HG02885 (cell line): ENCODE data around the gene MYO10.

Source experiments
- ATAC-seq: cut with Tn5 transposase; IDR thresholded peaks from one replicate; pipeline ENCODE4 v1.9.1; 2021; ENCODE audit warnings: mild to moderate bottlenecking; ENCODE audit not compliant: unreplicated experiment, poor library complexity

Gene MYO10

DNA sequence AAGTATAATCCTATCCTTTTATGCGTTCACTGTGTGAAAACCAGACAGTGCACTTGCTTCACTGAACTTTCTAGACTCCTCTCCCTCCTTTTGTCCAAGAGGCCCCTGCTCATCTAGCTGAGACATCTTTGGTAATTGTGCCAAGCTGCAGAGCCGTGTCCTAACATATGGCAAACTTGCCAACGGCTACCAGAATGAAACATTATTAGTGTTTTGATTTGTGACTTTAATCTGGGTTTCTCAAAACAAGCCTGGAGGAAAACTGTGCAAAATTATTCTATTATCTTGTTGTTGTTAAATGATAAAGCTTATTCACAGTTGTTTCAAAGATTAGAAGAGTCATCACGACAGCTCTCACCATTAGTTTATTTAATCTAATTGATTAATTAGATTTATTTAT lies 240.3 kb downstream of the MYO10 start:
- ATAC-seq: no peak

GRCh38 chr5:16693879-16694278 lies 242.2 kb downstream of the MYO10 start:
- no peak for ATAC-seq

GRCh38 chr5:16691731-16692130 lies 244.4 kb downstream of the MYO10 start:
- ATAC-seq: no peak

GRCh38 chr5:16690243-16690852 lies 245.7 kb downstream of the MYO10 start:
- ATAC-seq: peak; percentile 92

DNA sequence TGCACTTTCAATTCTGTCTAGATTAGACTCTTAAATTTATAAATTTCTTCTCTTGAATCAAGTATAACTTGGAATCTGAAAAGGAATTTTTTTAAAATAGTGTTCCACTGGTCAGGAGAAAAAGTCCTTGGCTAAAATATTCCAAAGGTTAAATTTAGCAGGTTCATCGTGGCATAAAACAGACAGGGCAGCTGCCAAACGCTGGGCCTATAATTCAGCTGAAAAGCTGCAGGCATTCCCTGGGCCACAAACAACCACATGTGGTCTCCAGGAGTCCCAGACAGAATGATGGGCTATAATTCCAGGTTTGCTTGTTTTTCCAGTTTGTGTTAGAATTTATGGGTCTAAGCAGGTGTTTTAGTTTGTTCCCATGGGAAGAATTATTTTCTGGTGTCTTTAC lies 248.2 kb downstream of the MYO10 start:
- ATAC-seq: no peak

- no peak for ATAC-seq
These were observed 251.0 kb downstream of the MYO10 start for GRCh38 chr5:16685069-16685468.

GRCh38 chr5:16681876-16682275 lies 254.2 kb downstream of the MYO10 start:
- no peak for ATAC-seq

DNA sequence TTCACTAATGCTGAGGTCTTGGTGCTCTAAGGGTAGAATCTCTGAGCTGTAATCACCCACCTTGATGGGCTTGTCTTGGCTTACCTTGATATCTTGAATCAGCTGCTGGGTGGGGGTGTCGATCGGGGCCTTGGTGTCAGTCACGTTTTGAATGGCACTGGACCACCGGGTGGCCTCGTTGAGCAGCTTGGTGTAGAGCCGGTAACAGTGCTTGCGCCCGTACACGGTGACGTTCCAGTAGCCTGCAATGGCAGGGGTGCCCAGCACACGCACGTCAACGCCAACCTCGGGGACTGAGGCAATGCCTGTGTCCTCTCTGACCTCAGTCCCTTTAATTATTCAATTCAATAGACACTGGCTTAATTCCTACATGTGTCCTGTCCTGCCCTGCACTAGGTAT lies 256.2 kb downstream of the MYO10 start:
- no peak for ATAC-seq

DNA sequence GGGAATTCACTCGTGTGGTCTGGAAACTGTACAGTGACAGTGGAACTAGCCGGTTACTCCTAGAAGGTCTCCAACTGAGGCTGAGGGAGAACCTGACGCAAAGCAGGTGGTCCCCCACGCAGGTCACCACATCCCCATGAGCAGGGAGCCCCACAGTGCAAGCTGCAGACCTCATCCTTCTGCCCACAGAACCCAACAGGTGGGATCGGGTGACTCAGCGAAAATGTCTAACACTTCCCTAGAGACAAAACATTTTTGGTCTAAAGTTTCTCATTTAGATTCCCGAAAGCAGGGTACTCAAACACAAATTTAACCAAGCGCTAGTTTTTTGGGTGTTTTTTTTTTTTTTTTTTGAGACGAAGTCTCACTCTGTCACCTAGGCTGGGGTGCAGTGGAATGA lies 256.9 kb downstream of the MYO10 start:
- ATAC-seq: no peak

- no peak for ATAC-seq
These were observed 260.3 kb downstream of the MYO10 start for GRCh38 chr5:16675806-16676205.

DNA sequence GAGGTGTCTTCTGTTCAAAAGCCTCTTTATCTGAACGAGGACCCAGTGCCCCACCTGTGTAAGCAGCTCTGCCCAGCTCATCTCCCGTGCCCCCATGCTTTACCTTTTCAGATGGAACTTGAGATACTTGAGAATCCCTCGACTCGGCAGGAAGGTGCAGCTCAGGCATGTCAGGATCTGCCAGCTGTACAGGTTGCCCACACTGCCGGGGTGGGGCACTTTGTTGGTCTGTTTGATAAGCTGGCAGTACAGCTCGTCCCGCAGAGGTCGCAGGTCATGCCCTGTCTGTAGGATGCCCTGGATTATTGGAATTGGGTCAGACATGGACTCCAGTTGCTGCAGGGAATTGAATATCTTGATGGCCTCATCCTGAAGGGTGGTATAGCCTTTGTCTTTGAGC lies 261.3 kb downstream of the MYO10 start:
- ATAC-seq: no peak

- no peak for ATAC-seq
These were observed 262.6 kb downstream of the MYO10 start for GRCh38 chr5:16673241-16674201.

GRCh38 chr5:16671208-16671607 lies 264.9 kb downstream of the MYO10 start:
- no peak for ATAC-seq

DNA sequence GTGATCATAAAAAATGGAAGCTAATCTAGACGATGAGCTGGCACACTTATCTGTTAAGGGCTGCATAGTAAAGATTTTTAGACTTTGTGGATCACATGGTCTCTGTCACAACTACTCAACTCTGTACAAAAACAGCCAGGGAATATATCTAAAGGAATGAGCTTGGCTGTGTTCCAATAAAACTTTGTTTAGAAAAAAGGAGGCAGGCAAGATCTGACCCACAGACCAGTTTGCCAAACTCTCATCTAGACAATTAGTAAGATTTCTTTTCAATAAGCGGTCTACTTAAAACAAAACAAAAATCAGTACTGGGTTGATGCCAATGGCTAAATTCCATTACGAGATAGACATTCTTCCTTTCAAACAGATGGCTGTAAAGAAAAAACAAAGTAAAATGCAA lies 266.3 kb downstream of the MYO10 start:
- ATAC-seq: no peak

DNA sequence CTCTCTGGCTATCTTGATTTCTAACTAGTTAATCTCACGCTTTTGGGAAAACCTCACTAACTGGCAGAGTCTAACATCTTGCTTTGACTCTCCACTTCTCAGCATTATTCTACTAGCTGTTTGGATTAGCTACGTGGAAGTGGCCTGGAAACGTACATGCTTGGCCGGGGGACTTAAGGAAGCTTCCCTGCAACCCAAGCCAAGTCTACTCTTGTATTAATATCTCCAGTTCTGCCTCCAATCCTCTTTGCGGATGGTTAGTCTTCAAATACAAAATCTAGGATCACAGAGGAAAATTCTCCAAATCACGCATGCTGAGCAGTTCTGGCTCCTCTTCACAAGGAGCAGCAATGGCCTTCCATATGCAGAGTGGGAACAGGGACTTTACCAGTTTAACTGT lies 267.5 kb downstream of the MYO10 start:
- no peak for ATAC-seq

- no peak for ATAC-seq
These were observed 267.9 kb downstream of the MYO10 start for GRCh38 chr5:16668194-16668593.

DNA sequence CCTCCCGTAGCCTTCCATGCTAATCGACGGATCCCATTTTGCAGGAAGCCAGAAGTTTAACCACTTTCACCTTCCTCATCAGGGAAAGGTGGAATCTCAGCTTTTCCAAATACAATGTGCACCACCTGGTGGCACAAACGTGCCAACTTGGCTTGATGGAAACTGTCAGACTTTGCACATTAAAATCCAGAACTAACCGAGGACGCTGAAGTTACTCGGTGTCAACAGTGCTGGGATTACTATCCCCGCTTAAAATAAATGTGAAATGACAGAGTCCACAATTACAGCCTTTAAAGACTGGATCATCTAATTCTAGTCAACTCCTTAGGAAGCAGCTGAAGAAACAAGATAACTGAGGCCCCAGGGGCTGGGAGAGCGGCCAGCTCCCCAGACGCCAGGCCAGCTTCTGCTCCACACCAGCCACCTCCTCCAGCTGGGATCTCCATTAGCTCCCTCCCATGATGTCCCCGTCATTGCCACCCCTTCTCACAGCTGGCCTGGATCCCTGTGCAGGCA lies 269.1 kb downstream of the MYO10 start:
- no peak for ATAC-seq

DNA sequence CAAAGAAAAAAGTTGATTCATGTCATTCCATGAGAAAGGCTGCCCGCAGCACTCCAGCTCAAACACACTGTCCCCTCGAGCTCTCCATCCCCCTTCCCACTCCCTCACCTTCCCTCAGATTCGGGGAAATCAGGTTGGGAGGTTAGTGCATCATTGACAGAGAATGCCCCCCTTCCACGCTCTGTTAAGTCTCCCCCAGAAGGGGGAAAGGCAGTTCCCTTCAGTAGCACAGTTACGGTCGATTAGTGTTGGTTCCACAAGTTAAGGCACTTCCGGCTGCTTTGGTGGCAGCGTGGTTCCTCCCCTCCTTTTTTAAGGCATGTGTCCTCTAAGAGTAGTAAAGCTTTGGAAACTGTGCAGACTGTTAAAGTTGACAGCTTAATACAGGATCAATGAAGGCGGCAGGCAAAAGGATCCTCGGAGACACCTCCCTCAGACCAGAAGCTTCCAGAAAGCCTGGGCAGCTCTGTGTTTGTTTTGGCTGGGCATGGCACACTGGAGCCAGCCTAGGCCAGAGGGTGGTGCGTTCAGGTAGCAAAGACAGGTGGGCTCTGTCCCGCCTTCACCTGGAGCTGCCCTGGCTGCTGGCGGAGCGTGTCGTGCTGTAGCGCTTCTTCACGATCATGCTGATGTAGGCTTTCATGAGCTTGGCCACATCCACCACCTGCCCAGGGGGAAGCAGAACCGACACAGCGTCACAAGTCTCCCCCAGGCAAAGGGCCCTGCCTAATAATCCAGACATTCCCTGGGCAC lies 269.8 kb downstream of the MYO10 start:
- ATAC-seq: no peak

GRCh38 chr5:16665601-16666000 lies 270.5 kb downstream of the MYO10 start:
- no peak for ATAC-seq

DNA sequence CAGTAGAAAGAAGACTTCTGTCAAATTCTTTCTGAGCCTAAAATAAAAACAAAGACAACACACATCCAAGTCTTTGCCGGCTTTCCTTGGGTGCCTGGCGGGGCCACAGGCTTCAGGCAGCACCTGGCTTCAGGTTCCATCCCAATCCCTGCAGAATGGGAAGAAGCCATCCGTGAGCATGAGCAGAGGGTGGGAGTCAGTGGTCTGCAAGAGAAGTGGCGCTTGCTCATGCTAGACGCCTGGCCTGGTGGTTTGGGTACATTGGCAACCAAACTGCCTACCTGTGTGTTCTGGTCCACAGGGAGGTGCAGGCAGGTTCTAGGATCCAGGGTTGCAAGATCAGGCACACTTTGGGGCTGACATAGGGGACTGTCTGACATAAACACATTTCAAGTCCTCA lies 271.7 kb downstream of the MYO10 start:
- ATAC-seq: no peak

GRCh38 chr5:16663840-16664239 lies 272.2 kb downstream of the MYO10 start:
- no peak for ATAC-seq
